ENCODE data around the gene TGFBR3. TPM values are rescaled to one million over a fixed set of nuclear protein-coding genes. Genes with fewer than 3 reads are reported as not detected.

The TGFBR3 gene
- total and polyA plus RNA-seq, 2 of the 13 experiments (the other 11 are each of a cell fraction or from before 2014, with no cell fraction given), result 76.5 to 195 TPM

DNA sequence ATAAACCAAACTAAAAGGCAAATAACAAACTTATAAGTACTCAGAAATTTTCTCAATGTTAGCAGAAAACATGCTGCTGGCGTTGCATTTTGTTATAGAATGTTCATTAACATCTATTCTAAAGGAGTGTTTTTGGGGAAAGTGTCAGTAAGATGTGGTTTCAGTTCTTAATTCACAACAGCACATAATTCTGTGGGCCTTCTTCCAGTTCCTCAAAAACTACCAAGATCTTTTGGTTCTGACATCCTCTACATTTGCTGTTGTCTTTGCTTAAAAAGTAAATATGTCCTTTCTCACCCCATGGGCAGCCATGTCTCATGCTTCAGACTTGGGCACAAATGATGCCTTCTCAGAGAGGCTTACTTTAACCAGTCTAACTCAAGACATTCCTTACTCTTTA, 232.8 kb downstream of the TGFBR3 start:
- ChIA-PET CTCF (ENCODE audit: low intra/inter-chr PET ratio, low total read pairs) (no interaction called here), POLR2A (no interaction called here)
- Histone ChIP-seq H3K27me3 (ENCODE audit: control insufficient read depth in 1 of 2, insufficient read depth in 2 of 2, low read length in 2 of 2) (peaks cover 0 to 1% of the 10 kb centered on the region in 2 experiments; a peak in 1 of 5 replicates), H3K9me3 (ENCODE audit: low read length) (no peaks in the 10 kb centered on the region), H3K4me3 (replicated peaks in 1 of 3; ENCODE audit: insufficient read depth in 1 of 3, low read depth in 2 of 3, low read length in 3 of 3) (no peak overlapping the region), H3K4me2 (ENCODE audit: low read depth, low read length) (no peak overlapping the region), H3K4me1 (ENCODE audit: insufficient read depth, low read length) (no peaks in the 10 kb centered on the region), H3K9ac (ENCODE audit: insufficient read depth, low read depth, low read length) (no peak overlapping the region), H2AFZ (ENCODE audit: low read length) (no peak overlapping the region), H3K36me3 (replicated peaks in 1 of 2; ENCODE audit: control insufficient read depth in 1 of 2, insufficient read depth in 2 of 2, low read length in 2 of 2) (no peaks in the 10 kb centered on the region), H4K20me1 (ENCODE audit: insufficient read depth, low read length) (no peaks in the 10 kb centered on the region), H3K27ac (ENCODE audit: extremely low read length, insufficient read depth, low read length) (no peak overlapping the region), H3K79me2 (ENCODE audit: insufficient read depth, low read length) (no peaks in the 10 kb centered on the region)
- BruUV-seq (replicated peaks), result no TSS peak
- 18% methylated on average over 1 of the region's 1 CpG for WGBS (ENCODE audit: low lambda C conversion rate)
- ATAC-seq, result no peak
- TF ChIP-seq MIER3 (CRISPR knock-in tag; IDR thresholded peaks at IDR 0.05; ENCODE audit: borderline replicate concordance), result no peak
- TF ChIP-seq, protein P1, sequence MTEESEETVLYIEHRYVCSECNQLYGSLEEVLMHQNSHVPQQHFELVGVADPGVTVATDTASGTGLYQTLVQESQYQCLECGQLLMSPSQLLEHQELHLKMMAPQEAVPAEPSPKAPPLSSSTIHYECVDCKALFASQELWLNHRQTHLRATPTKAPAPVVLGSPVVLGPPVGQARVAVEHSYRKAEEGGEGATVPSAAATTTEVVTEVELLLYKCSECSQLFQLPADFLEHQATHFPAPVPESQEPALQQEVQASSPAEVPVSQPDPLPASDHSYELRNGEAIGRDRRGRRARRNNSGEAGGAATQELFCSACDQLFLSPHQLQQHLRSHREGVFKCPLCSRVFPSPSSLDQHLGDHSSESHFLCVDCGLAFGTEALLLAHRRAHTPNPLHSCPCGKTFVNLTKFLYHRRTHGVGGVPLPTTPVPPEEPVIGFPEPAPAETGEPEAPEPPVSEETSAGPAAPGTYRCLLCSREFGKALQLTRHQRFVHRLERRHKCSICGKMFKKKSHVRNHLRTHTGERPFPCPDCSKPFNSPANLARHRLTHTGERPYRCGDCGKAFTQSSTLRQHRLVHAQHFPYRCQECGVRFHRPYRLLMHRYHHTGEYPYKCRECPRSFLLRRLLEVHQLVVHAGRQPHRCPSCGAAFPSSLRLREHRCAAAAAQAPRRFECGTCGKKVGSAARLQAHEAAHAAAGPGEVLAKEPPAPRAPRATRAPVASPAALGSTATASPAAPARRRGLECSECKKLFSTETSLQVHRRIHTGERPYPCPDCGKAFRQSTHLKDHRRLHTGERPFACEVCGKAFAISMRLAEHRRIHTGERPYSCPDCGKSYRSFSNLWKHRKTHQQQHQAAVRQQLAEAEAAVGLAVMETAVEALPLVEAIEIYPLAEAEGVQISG (CRISPR knock-in tag; IDR thresholded peaks at IDR 0.05), result no peak
- TF ChIP-seq ZNF564 (CRISPR knock-in tag; IDR thresholded peaks at IDR 0.05), result no peak
- no peak for TF ChIP-seq U2AF2 (IDR thresholded peaks at IDR 0.05; ENCODE audit: low read depth, low read length)
- no peak for DNase-seq (ENCODE audit: low spot score)
- FAIRE-seq, result no peak
- intact Hi-C loops (cut with micrococcal nuclease; ENCODE audit: unreplicated experiment) (no loop called here), in situ Hi-C loops (cut with HindIII; ENCODE audit: extremely low pct_ligation_motif_present, low pct_unique_long_range_greater_than_20kb) (no loop called here)

DNA sequence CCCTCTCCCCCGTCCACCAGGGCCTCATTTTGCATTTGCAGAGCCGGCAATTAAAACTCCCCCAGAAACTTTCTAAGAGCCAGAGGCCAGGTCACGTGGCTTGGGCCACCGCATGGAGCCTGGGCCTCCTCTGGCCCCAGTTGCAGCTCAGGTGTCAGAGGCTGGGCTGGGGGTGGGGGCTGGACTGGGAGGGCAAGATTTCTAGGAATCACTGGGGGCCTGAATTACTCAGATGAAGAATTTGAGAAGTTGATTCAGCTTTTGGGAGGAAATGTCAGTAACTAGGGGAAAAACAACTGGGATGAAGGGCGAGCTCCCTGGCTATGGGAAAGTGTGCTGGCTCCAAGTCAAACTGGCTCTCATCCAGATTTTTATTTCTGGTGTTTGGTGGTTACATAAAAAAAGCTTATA, 234.3 kb downstream of the TGFBR3 start:
- CTCF ChIA-PET (ENCODE audit: low intra/inter-chr PET ratio, low total read pairs), result no interaction called here
- TF ChIP-seq NCOA1 (CRISPR knock-in tag; IDR thresholded peaks at IDR 0.05) (no peak), YEATS2 (CRISPR knock-in tag; IDR thresholded peaks at IDR 0.05; ENCODE audit: borderline replicate concordance) (no peak), PPARG (CRISPR knock-in tag; conservative IDR thresholded peaks at IDR 0.05) (no peak), ZNF713 (CRISPR knock-in tag; IDR thresholded peaks at IDR 0.05) (no peak), ARHGAP35 (CRISPR knock-in tag; IDR thresholded peaks at IDR 0.05; ENCODE audit: borderline replicate concordance) (no peak), BRD4 (CRISPR knock-in tag; IDR thresholded peaks at IDR 0.05) (no peak), SMAD3 (CRISPR knock-in tag; IDR thresholded peaks at IDR 0.05) (no peak)
- TF ChIP-seq, protein P2, sequence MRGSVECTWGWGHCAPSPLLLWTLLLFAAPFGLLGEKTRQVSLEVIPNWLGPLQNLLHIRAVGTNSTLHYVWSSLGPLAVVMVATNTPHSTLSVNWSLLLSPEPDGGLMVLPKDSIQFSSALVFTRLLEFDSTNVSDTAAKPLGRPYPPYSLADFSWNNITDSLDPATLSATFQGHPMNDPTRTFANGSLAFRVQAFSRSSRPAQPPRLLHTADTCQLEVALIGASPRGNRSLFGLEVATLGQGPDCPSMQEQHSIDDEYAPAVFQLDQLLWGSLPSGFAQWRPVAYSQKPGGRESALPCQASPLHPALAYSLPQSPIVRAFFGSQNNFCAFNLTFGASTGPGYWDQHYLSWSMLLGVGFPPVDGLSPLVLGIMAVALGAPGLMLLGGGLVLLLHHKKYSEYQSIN (CRISPR knock-in tag; IDR thresholded peaks at IDR 0.05; ENCODE audit: borderline replicate concordance), result no peak
- no peaks in the 10 kb centered on the region for H3K9me3 ChIP-seq (ENCODE audit: low read length)
- no peak overlapping the region for H3K9ac ChIP-seq (ENCODE audit: insufficient read depth, low read depth, low read length)
- H4K20me1 ChIP-seq (ENCODE audit: insufficient read depth, low read length), result no peaks in the 10 kb centered on the region
- no TSS peak for BruUV-seq (replicated peaks)
- H3K36me3 ChIP-seq (replicated peaks in 1 of 2; ENCODE audit: control insufficient read depth in 1 of 2, insufficient read depth in 2 of 2, low read length in 2 of 2), result no peaks in the 10 kb centered on the region
- intact Hi-C loops (cut with micrococcal nuclease; ENCODE audit: unreplicated experiment) (no loop called here), in situ Hi-C loops (cut with HindIII; ENCODE audit: extremely low pct_ligation_motif_present, low pct_unique_long_range_greater_than_20kb) (no loop called here)
- H3K27ac ChIP-seq (ENCODE audit: extremely low read length, insufficient read depth, low read length), result no peak overlapping the region
- DNase-seq (ENCODE audit: low spot score) (no peak), ATAC-seq (no peak), FAIRE-seq (no peak)
- WGBS (ENCODE audit: low lambda C conversion rate), result 11% methylated on average over 5 of the region's 5 CpGs
- H3K4me1 ChIP-seq (ENCODE audit: insufficient read depth, low read length), result no peaks in the 10 kb centered on the region
- POLR2A ChIA-PET, result no interaction called here
- no peak overlapping the region for H2AFZ ChIP-seq (ENCODE audit: low read length)
- no peak overlapping the region for H3K4me2 ChIP-seq (ENCODE audit: low read depth, low read length)
- H3K4me3 ChIP-seq (replicated peaks in 1 of 3; ENCODE audit: insufficient read depth in 1 of 3, low read depth in 2 of 3, low read length in 3 of 3), result no peak overlapping the region
- H3K79me2 ChIP-seq (ENCODE audit: insufficient read depth, low read length), result no peaks in the 10 kb centered on the region
- peaks cover 0 to 1% of the 10 kb centered on the region in 2 experiments; a peak in 1 of 5 replicates for H3K27me3 ChIP-seq (ENCODE audit: control insufficient read depth in 1 of 2, insufficient read depth in 2 of 2, low read length in 2 of 2)
